GM12875 (cell line): Measurements from ENCODE around the gene MCM9.

ENCODE experiments used
- H3K4me3 ChIP-seq: one replicate; pipeline ENCODE4 v1.5.1; 2011; ENCODE audit warnings: low read depth, low read length, control low read depth
- TF ChIP-seq, protein P1 (sequence below): IDR thresholded peaks from 2 replicates; pipeline ENCODE4 v1.5.1; 2011; ENCODE audit warnings: low read depth, mild to moderate bottlenecking, control low read depth, inconsistent platforms, low read length, moderate library complexity, borderline replicate concordance; ENCODE audit not compliant: insufficient read depth

The MCM9 gene

DNA sequence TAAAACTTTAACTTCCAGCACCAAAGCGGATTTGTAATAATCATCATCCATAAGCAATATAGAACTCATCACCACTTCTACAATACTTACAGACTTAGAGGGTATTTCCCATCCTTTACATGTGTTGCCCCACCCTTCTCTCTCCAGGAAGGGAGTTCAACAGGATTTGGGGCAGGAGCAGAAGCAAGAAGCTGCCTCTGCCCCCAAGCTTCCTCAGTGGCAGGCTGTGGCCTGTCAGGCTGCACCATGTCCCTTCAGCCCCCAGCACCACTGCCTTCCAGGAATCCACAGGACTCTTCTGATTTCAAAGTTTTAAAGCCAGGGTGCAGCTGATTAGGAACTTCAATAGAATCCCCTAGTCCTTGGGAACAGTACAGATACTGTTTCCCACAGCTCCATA lies 36.7 kb upstream of the MCM9 start:
- no peak overlapping the region for H3K4me3 ChIP-seq
- TF ChIP-seq, protein P1, sequence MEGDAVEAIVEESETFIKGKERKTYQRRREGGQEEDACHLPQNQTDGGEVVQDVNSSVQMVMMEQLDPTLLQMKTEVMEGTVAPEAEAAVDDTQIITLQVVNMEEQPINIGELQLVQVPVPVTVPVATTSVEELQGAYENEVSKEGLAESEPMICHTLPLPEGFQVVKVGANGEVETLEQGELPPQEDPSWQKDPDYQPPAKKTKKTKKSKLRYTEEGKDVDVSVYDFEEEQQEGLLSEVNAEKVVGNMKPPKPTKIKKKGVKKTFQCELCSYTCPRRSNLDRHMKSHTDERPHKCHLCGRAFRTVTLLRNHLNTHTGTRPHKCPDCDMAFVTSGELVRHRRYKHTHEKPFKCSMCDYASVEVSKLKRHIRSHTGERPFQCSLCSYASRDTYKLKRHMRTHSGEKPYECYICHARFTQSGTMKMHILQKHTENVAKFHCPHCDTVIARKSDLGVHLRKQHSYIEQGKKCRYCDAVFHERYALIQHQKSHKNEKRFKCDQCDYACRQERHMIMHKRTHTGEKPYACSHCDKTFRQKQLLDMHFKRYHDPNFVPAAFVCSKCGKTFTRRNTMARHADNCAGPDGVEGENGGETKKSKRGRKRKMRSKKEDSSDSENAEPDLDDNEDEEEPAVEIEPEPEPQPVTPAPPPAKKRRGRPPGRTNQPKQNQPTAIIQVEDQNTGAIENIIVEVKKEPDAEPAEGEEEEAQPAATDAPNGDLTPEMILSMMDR: no peak

DNA sequence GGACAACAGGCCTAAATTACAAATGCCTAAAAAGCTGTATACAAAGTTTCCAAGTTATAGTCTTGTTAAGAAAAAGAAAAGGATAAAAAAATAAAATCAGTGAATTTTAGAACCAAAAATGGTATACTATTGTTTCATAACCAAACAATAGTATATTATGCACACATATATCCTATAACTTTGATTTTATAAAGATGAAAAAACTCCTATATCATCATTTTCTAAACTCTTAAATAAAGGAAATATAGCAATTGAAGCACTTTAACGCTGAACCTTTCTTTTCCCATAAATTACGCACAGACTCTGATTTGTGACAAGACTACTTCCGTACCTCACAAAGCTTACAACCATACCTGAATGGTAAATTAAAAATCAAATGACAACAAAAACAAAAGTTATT lies 35.9 kb upstream of the MCM9 start:
- TF ChIP-seq, protein P1: no peak

DNA sequence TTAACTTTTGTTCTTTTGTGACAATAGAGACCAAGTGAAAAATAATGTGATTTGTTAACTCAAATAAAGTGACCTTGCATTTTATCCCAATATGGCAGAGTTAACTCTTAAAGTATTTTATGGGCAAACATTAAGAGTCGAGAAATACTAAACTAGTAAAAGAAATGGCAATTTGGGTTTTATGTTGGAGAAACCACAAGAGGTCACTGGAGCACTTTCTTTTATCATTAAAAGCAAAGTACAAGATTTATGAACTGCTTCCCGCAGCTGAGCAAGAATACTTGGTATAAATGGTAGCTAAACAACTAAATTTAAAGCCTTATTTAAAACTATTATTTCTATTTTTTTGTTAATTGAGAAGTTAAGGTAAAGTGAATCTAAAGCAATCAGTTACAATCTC lies 33.5 kb upstream of the MCM9 start:
- no peak overlapping the region for H3K4me3 ChIP-seq
- TF ChIP-seq, protein P1: no peak

More for the DNA sequence above, 35.9 kb upstream of the MCM9 start:
- no peak overlapping the region for H3K4me3 ChIP-seq

DNA sequence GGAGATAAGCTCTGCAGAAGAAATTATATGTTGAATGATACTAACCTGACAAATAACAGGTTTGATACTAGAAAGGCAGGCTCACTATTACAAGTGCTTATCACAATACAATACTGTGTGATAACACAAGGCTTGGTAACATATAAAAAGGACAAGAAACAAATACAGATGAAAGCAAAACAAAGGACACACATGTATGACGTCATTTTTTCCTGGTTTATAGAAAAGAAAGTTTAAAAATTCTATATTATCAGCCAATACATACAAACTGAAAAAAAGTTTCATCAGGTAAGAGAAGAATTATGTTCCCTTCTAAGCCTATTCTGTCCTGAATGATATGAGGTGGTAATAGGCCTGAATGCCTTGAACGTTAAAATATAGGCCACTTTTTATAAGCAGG lies 32.3 kb upstream of the MCM9 start:
- TF ChIP-seq, protein P1: no peak
- no peak overlapping the region for H3K4me3 ChIP-seq

DNA sequence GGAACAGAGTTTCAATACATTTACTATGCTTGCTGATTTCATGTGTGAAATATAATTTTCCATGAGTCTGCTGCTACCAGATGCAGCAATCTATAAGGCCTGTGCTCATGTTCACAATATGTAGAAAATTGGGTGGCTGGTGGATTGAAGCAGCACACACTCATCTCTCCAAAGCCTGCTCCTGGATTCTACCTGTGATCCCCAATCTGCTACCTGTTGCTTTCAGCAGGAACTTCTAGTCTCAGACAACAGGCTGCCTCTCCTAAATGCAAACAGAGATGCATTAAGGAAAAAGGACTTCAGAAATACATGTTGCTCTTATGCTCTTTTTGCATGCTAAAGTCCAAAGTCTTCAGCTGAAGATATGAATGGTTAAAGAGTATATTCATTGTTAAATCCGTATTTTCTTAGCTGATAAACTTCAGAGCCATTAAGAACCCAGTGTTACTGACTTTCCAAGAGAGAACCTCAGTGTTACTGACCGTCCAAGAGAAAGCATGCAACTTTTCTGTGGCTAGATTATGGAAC lies 30.9 kb upstream of the MCM9 start:
- no peak overlapping the region for H3K4me3 ChIP-seq
- TF ChIP-seq, protein P1: no peak

DNA sequence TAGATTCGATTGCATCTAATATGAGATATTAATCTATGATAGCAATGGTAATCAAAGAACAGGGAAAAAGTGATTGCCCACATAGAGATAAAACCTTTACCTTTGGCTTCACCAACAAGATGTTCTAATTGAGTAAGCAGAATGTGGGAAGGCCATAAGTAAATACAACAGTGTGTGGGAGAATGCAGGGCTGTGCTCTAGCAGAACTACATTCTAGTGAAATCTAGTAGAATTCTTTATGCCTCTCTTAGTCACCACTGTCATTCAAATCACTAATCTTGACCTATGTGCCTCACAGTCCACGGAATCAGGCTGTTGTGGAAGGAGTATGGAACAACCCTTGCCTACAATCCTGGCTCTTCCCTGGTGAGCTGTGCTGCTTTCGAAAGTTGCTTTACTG lies 30.4 kb upstream of the MCM9 start:
- TF ChIP-seq, protein P1: no peak
- no peak overlapping the region for H3K4me3 ChIP-seq

DNA sequence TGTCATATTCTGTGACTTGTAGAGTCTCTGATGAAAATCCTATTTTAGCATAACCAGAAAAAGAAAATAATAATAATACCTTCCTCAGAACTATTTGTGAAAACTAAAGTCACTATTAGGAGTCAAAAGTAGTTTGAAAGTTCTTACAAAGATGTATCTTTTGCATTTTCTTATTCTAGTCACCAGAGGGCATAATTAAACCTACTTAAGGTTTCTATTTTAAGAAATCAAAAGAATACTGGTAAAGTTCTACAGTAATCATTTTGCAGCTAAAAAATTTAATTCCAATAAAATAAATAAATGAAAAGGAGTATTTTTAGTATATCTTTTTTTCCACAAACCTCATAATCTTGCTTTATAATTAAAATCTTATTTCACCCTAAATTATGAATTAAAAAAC lies 28.0 kb upstream of the MCM9 start:
- H3K4me3 ChIP-seq: no peak overlapping the region
- TF ChIP-seq, protein P1: no peak
